HG03432 (cell line): ENCODE data around the gene SRF.

Experiments
- ATAC-seq: cut with Tn5 transposase; IDR thresholded peaks from one replicate; pipeline ENCODE4 v1.9.1; 2021; ENCODE audit warnings: mild to moderate bottlenecking, moderate library complexity; ENCODE audit not compliant: unreplicated experiment

SRF gene

DNA sequence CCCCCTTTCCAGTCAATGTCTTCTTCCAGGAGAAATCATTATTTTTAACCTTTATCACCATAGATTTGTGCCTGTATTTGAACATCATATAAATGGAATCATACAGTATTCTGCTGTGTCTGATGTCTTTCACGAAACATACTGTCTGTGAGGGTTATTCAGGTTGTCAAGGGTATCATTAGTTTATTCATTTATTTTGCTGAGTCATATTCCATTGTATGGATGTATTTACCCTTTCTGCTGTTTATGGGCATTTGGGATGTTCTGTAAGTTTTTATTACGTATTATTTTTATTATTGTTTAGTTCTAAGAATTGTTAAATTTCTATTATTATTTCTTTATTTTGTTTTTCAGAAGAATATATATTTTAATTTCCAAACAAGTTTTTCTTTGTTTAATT, 36.2 kb downstream of the SRF start:
- no peak for ATAC-seq

GRCh38 chr6:43211955-43212354, 40.9 kb downstream of the SRF start:
- ATAC-seq, result no peak

GRCh38 chr6:43213431-43213830, 42.4 kb downstream of the SRF start:
- ATAC-seq, result no peak

DNA sequence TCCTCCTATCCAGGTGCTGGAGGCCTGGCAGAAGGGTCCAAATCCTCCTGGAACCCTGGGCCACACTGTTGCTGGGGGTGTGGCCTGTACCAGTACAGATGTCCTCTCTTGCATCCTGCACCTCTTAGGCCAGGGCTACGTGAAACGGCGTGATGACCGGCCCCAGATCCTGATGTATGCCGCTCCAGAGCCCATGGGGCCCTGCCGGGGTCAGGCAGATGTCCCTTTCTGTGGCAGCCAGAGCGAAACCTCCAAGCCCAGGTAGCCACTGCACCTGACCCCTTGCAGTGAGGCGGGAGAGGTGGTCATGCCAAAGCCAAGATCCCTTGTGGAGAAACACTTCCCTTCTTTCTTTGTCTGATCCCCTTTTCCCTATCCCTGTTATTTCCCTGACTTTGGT, 44.0 kb downstream of the SRF start:
- no peak for ATAC-seq

DNA sequence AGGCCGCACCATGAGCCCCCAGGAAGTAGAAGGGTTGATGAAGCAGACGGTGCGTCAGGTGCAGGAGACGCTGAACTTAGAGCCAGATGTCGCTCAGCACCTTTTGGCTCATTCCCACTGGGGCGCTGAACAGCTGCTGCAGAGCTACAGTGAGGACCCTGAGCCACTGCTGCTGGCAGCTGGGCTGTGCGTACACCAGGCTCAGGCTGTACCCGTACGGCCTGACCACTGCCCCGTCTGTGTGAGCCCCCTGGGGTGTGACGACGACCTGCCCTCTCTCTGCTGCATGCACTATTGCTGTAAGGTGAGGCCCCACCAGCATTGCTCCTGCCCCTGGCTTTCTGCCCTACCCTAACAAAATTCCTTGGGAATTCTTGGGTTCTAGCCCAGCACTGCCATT, 45.1 kb downstream of the SRF start:
- ATAC-seq, result no peak

DNA sequence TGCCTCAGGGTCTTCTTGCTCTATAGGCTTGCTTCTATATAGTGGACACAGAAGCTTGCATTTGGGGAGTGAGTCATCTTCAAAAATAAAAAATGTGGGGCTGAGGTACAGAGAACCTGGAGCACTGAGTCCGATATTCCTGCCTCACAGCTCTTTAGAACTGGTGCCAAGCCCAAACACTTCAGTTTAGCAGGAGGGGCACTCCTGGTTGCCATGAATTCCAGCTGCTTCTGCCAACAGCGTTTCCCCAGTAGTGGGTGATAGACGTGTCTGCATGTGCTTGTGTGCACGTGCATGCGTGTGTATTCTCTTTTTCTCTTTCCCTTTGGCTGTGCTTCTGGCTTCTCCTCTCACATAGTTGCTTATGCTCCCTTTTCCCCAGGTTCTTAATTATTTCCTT, 46.3 kb downstream of the SRF start:
- no peak for ATAC-seq

DNA sequence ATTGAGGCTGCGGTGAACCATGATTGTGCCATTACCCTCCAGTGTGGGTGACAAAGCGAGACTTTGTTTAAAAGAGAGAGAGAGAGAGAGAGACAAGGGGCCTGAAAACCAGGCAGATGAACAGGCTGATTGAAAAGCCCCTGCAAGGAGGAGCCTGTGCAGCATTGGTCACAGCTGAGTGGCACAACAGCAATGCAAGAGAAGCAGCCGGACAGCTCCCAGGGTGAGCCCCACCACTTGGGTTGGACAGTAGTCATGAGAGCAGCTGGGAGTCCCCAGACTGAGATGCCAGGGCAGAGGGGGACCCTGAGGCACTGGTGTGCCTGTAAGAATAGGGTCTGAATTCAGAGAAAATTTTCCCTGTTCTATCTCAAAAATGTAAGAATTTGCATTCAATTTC, 48.0 kb downstream of the SRF start:
- ATAC-seq, result no peak

- no peak for ATAC-seq
Observed at GRCh38 chr6:43219814-43220213, 48.7 kb downstream of the SRF start.

DNA sequence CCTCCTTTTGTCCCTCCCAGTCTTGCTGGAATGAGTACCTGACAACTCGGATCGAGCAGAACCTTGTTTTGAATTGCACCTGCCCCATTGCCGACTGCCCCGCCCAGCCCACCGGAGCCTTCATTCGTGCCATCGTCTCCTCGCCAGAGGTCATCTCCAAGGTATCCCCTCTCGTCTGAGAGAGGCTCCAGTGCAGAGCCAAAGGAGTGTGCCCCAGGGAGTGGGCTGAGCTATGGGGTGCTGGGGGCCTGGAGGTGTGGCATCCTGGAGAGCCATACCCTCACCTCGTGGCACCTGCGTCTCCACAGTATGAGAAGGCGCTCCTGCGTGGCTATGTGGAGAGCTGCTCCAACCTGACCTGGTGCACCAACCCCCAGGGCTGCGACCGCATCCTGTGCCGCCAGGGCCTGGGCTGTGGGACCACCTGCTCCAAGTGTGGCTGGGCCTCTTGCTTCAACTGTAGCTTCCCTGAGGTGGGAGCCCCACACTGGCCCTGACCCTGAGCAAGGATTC, 49.4 kb downstream of the SRF start:
- no peak for ATAC-seq

DNA sequence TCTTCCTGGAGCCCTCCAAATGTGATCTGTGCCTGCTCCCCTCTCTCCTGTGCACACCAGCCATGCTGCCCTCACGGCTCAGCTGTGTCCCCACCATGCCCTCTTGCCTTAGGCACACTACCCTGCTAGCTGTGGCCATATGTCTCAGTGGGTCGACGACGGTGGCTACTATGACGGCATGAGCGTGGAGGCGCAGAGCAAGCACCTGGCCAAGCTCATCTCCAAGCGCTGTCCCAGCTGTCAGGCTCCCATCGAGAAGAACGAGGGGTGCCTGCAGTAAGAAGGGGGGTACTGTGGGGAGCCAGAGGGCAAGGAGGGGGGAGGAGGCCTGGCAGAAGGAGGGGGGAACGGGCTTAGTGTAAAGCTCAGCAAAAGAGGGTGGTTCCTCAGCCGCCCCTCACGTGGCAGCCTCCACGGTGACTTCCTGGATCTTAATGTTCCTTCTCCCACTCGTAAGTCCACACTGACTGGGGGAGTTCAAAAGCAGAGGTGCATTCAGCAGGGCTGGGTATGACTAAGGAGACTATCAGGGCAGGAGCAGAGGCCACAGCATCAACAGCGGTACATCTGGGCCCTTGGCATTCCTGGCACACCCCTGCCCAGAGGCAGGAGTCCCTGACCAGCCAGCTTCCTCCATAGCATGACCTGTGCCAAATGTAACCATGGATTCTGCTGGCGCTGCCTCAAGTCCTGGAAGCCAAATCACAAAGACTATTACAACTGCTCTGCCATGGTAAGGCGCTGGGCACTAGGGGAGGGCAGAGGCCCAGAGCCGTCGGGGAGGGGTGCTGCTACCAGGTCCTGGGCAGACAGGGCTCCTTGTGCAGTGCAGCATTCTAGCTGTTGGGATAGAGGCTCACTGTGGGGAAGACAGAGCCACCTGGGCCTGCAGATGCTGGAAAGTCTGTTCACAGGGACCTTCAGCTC, 50.2 kb downstream of the SRF start:
- ATAC-seq, result no peak

- no peak for ATAC-seq
Observed at GRCh38 chr6:43222418-43223059, 51.5 kb downstream of the SRF start.

DNA sequence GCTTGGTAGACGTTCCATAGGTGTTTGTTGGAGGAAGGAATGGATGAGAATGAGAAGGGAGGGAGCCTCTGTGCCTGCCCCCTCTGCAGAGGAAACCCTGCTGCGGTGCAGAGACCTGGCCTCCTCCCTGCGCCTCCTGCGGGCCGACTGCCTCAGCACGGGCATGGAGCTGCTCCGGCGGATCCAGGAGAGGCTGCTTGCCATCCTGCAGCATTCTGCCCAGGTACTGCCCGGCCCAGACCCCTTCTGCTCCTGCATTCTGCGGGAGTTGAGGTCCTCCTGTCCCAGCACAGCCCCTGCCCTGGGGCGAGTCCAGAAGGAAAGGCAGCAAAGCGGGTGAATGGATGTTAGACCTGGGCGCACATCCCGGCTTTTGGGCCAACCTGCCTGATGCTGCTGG, 52.1 kb downstream of the SRF start:
- ATAC-seq, result no peak

GRCh38 chr6:43226192-43226851, 55.3 kb downstream of the SRF start:
- ATAC-seq, result no peak

- peak; percentile 79 for ATAC-seq
Observed at GRCh38 chr6:43228951-43229802, 58.1 kb downstream of the SRF start, which contains the start of gene DNPH1. Gene DNPH1 (minus strand): TSS chr6:43229481. CDS start chr6:43229456, 25 bp downstream.

DNA sequence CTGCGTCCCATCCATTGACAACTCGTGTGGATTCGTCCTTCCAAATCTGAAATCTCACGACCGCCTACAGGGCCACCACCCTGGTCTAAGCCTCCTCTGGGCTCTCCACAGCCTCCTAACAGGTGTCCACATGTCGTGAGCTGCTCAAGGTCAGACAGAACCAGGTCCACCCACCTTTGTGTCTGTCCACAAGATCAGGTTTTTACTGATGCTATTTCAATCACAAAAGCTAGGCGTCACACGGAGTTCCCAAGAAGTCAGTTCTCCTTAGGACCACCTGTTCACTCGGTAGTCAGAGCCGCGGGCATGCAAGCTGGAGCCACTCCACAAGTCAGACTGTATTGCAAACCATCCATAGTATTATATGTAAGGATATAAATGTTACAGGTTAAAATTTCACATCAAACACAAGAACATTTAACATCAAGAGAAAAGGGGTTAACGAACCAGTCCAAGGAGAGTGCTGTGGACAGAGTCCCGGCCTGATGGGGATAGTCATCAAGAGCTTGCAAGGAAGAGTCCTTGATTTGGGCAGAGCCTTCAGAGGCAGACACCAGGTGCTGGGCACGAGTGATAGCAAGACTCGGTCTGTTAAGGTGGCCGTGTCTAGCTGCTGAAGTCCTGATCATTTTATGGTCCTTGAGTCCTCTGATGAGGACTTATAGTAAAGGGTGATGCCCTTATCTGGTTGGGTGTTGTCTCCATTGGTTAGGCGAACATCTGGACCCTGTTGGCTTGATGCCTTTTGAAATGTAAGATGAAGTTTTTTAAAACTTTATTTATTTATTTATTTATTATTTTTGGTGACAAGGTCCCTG, 58.9 kb downstream of the SRF start:
- ATAC-seq, result peak; percentile 6

DNA sequence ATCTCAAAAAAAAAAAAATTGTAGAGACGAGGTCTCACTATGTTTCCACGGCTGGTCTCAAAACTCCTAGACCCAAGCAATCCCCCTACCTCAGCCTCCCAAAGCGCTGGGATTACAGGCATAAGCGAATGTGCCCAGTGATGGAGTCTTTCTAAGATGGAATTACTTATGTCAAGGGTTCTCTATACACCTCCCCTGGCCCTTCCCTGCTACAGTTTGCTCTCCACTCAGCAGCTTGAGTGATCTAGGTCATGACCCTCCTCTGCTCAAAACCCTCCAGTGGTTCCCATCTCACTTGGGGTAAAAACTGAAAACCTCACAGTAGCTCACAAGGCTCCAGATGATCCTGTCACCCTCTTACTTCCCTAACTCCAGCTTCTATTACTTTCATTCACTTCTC, 60.0 kb downstream of the SRF start:
- ATAC-seq, result no peak
